Osteocyte (in vitro differentiated cells): Measurements from ENCODE around the gene CDV3. TPM values are rescaled to one million over a fixed set of nuclear protein-coding genes. Genes with fewer than 3 reads are reported as not detected.

ENCODE experiments used
- DNase-seq: peaks from one replicate; pipeline ENCODE4 v3.0.0; 2021; ENCODE audit warnings: mixed read lengths; ENCODE audit not compliant: unreplicated experiment; ENCODE audit errors: extremely low spot score
- H3K27ac Mint-ChIP-seq: one replicate; pipeline ENCODE4 v1.8.0; 2021; ENCODE audit warnings: mild to moderate bottlenecking, mixed read lengths; ENCODE audit not compliant: unreplicated experiment
- H3K27me3 Mint-ChIP-seq: one replicate; pipeline ENCODE4 v1.8.0; 2021; ENCODE audit warnings: mixed read lengths; ENCODE audit not compliant: unreplicated experiment
- H3K36me3 Mint-ChIP-seq: one replicate; pipeline ENCODE4 v1.8.0; 2021; ENCODE audit warnings: mixed read lengths; ENCODE audit not compliant: unreplicated experiment
- H3K4me1 Mint-ChIP-seq: one replicate; pipeline ENCODE4 v1.8.0; 2021; ENCODE audit warnings: mixed read lengths; ENCODE audit not compliant: unreplicated experiment
- H3K4me3 Mint-ChIP-seq: one replicate; pipeline ENCODE4 v1.8.0; 2021; ENCODE audit warnings: mild to moderate bottlenecking, moderate library complexity, mixed read lengths; ENCODE audit not compliant: unreplicated experiment
- H3K9me3 Mint-ChIP-seq: one replicate; pipeline ENCODE4 v1.8.0; 2021; ENCODE audit warnings: mixed read lengths; ENCODE audit not compliant: unreplicated experiment
- total RNA-seq: library from RNA; stranded (reverse); gene quantifications from 2 replicates; pipeline ENCODE4 v1.2.1, GENCODE V29; 2021
- TF ChIP-seq, protein P1 (sequence below): fragments of 200-600 bp; sonication (generic); IDR thresholded peaks from 2 replicates; pipeline ENCODE4 v1.5.0; 2021; ENCODE audit warnings: antibody characterized with exemption, mild to moderate bottlenecking, moderate library complexity

Gene CDV3
- total RNA-seq, 1 donor from 2014 or later, result 183 TPM

DNA sequence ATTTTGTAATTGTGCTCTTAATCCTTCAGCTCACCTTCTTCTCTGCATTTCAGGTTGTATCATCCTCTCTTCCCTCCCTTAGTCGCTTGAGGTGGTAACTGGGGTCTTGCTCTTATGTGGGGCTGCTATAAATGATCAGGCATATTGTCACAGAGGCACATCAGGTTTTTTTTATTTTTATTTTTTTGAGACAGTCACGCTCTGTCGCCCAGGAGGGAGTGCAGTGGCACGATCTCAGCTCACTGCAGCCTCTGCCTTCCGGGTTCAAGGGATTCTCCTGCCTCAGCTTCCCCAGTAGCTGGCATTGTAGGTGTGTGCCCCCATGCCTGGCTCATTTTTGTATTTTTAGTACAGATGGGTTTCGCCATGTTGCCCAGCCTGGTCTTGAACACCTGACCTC lies 9.9 kb downstream of the CDV3 start:
- Mint-ChIP-seq H3K36me3 (peaks cover 52% of the 10 kb centered on the region), H3K4me1 (peaks cover 16% of the 10 kb centered on the region), H3K27ac (no peak overlapping the region), H3K4me3 (no peak overlapping the region), H3K27me3 (no peaks in the 10 kb centered on the region), H3K9me3 (no peaks in the 10 kb centered on the region)
- DNase-seq, result no peak
- TF ChIP-seq, protein P1, sequence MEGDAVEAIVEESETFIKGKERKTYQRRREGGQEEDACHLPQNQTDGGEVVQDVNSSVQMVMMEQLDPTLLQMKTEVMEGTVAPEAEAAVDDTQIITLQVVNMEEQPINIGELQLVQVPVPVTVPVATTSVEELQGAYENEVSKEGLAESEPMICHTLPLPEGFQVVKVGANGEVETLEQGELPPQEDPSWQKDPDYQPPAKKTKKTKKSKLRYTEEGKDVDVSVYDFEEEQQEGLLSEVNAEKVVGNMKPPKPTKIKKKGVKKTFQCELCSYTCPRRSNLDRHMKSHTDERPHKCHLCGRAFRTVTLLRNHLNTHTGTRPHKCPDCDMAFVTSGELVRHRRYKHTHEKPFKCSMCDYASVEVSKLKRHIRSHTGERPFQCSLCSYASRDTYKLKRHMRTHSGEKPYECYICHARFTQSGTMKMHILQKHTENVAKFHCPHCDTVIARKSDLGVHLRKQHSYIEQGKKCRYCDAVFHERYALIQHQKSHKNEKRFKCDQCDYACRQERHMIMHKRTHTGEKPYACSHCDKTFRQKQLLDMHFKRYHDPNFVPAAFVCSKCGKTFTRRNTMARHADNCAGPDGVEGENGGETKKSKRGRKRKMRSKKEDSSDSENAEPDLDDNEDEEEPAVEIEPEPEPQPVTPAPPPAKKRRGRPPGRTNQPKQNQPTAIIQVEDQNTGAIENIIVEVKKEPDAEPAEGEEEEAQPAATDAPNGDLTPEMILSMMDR, result no peak

GRCh38 chr3:133588035-133588434 lies 14.5 kb downstream of the CDV3 start:
- DNase-seq, result no peak
- Mint-ChIP-seq H3K27ac (no peak overlapping the region), H3K9me3 (no peaks in the 10 kb centered on the region), H3K4me3 (no peak overlapping the region), H3K4me1 (peaks cover 32% of the 10 kb centered on the region), H3K36me3 (peaks cover 49% of the 10 kb centered on the region), H3K27me3 (no peaks in the 10 kb centered on the region)
- TF ChIP-seq, protein P1, result no peak

DNA sequence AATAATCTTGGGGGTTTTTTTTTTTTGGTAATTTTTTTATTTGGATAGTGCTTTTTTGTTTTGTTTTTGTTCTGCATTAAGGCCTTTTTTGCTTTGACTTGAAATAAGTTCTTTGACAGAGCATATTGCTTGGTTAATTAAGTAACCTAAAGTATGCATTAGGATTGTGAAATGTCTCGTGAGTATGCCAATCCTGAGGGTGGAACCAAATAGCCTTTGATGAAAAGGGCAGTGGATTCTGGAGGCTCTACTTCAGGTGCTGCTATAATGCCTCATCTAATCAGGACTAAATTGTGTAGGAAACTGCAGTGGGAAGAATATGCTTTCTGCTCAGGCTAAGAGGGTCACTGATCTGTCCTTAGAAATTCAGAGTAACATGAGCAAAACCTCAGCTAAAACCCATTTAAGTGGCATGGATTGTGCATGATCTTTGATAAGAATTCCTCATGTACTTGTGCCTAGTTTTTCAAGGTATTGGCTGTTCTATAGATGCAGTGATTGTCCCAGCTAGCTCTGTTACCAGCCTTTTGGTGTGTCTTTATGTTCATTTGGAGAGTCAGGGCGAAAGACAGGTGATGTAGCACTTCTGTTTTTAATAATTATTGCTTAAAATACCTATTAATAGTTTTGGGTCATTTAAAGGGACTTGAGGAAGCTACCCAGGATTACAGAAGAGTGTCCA lies 15.4 kb downstream of the CDV3 start:
- Mint-ChIP-seq H3K4me1 (peaks cover 35% of the 10 kb centered on the region), H3K27ac (no peak overlapping the region), H3K4me3 (no peak overlapping the region), H3K9me3 (no peaks in the 10 kb centered on the region), H3K27me3 (no peaks in the 10 kb centered on the region), H3K36me3 (peaks cover 43% of the 10 kb centered on the region)
- TF ChIP-seq, protein P1, result no peak
- DNase-seq, result no peak

DNA sequence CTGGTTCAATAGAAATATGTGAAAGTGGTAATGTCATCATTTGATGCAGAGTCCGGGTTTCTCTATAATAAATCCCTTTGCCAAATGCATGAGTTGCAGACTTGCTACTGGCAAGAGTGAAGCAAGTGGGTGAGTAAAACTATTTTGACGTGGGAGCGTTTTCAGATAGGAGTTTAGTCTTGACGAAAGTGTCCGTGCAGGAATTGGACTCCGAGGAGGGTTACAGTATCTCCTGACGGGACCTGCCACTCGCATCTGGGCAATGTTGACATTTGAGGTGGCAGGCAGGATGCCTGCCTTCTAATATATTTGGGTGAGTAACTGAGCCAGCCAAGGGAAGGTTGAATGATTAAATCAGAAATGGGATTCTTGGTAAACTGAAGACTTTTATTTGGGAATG lies 16.0 kb downstream of the CDV3 start:
- H3K9me3 Mint-ChIP-seq, result no peaks in the 10 kb centered on the region
- TF ChIP-seq, protein P1, result no peak
- no peaks in the 10 kb centered on the region for H3K27me3 Mint-ChIP-seq
- no peak overlapping the region for H3K4me3 Mint-ChIP-seq
- H3K36me3 Mint-ChIP-seq, result peaks cover 37% of the 10 kb centered on the region
- peaks cover 35% of the 10 kb centered on the region for H3K4me1 Mint-ChIP-seq
- DNase-seq, result no peak
- peak overlapping the region; percentile 39 for H3K27ac Mint-ChIP-seq

- Mint-ChIP-seq H3K4me3 (no peak overlapping the region), H3K36me3 (peaks cover 33% of the 10 kb centered on the region), H3K9me3 (no peaks in the 10 kb centered on the region), H3K27me3 (no peaks in the 10 kb centered on the region), H3K27ac (peak overlapping the region; percentile 68), H3K4me1 (peaks cover 38% of the 10 kb centered on the region)
- TF ChIP-seq, protein P1, result no peak
- DNase-seq, result no peak
These were observed 17.8 kb downstream of the CDV3 start for GRCh38 chr3:133591271-133591742.
